Globus pallidus (tissue), 1 donor: Measurements from ENCODE around the gene USP10.

ENCODE experiments used
- DNase-seq: peaks from one replicate; pipeline ENCODE4 v3.0.0-alpha.2; 2015; ENCODE audit warnings: low spot score

Gene USP10

DNA sequence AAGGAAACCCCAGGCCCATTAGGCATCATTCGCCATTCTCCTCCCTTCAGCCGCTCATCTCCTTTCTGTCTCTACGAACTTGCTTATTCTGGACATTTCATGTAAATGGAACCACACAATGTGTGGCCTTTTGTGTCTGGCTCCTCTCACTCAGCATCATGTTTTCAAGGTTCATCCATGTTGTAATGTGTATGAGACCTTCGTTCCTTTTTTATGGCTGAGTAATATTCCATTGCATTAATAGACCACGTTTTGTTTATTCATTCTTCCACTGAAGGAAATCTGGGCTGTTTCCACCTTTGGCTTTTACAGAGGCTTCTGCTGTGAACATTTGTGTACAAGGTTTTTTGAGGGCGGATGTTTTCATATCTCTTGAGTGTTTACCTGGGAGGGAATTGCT is 123.2 kb downstream of the USP10 start:
- no peak for DNase-seq

DNA sequence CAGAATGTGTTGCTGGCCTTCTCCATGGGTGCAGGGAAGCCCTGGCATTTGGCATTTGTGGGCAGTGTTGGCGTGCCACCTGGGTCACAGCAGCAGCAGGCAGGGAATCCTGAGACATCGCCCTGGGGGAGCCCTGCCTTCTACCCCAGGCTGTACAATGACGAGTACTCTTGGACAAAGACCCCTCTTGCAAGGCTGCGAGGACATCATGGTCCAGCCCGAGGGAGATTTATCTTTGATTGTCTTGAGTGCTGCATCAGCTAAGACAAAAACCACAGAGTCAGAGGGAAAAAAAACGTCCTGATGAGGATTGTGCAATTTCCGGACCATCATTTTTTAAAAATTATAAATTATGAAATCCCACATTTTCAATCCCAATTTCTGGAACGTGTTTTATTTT is 123.7 kb downstream of the USP10 start:
- DNase-seq: no peak

DNA sequence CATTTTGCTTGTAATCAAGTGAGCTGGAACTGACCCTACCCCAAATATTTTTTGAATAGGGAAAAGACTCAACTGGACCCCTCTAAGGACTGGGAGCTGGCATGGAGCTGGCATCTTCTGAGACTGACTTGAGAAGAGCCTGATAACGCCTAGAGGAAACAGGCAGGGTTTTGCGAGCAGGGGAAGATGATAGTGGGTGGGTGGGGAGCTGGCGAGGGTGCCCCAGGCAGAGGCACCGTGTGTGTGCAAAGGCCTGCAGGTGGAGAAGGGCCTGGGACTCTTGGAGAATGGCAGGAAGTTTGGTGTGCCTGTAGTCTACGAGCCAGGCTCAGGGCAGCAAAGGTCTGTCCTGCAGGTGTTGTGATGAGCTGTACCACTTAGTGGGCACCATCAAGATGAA is 124.1 kb downstream of the USP10 start:
- DNase-seq: no peak

DNA sequence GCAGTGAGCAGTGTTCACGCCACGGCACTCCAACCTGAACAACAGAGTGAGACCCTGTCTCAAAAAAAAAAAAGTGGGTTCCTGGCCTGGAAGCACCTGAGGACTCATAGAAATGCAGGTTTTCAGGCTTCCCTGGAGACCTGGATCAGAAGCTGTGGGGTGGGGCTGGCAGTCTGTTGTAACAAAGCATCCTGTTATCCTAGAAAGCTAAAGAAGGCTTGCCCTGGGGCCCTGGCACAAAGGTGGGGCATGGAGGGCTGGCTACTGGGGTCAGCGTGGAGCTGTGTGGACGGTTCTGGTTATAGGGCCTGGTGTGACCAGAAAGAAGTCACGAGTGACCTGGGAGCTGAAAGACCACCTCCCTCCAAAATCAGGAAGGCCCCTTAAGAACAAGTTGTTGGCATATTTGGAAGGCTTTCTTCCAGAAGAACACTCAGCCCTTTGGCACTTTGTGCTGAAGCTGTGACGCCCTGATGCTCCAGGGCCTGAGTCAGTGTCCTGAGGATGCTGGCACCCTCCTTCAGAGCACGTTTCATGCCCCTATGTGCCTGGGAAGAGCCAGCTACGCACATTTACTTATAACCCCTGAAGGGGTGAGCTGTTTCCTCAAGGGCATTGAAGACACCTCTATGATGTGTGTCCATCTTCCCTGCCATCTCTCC is 126.2 kb downstream of the USP10 start:
- no peak for DNase-seq

DNA sequence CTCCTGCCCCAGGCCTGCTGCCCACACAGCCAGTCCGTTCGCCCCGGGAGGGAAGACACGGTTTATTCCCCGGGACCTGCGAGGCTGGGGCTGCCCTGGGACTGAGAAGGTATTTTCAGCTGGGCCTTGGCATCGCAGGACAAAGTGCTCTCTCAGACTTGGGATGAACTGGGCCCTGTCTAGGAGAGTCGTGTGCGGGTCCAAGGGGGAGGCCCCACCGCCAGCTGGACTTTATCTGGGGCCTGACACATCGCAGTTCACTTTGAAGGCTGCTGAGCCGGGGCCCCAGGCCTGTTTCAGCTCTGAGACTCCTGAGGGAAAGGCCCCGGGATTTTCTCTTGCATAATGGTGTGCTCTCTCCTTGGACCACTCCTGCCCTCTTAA is 126.8 kb downstream of the USP10 start:
- DNase-seq: no peak

DNA sequence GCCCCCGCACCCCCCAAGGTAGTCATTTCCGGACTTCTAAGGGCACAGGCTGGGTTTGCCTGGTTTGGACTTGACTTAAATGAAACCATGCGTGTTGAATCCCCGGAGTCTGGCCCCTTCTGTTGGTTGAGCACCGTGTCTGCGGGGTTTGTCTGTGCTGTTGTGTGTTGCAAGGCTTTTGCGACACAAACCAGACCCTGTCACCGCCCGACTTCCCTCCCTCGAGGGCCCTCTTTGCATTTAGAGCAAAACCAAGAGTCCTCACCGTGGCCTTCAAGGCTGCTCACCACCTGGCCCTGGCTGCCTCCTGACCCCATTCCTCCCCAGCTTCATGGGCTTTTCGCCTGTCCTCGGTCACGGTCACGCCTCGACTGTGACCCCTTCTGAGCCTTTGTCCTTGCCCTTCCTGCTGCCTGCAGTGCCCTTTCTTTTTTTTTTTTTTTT is 127.4 kb downstream of the USP10 start:
- DNase-seq: no peak

DNA sequence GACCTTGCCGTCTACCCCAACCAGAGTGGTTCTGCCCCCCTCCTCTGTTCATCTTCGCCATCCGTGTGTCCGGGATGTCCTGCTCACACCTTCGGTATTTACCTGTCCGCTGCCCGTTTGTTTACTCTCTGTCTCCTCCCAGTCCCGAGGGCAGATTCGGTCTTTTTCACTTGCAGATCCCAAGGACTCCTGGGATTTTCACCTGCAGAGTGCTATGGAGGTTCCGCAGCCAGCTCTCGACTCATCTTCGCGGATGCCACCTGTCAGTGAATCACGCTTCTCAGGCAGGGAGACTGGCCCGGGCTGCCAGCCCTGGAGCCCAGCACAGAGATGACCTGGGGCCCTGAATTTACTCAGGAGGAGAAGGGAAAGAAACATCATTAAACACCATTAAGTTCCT is 128.1 kb downstream of the USP10 start:
- no peak for DNase-seq

DNA sequence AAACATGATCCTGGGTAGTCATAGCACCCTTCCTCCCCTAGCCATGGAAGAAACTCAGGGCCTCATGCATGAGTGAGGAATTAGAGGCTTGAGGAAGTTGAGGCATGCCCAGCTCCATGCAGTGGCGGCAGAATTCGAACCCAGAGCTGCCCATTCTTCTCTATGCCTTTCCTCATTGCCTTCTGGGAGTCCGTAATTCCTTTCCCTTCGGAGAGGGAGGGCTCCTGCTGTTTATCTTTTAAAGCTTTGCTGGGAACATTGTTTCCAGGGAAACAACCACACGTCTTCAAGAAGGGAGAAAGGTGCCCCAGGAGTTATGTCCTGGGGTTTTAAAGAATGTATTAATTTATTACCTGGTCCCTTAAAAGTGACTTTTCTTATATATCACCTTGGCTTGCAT is 128.5 kb downstream of the USP10 start:
- DNase-seq: no peak
